Measurements from ENCODE around the gene TMPRSS4. TPM values are rescaled to one million over a fixed set of nuclear protein-coding genes. Genes with fewer than 3 reads are reported as not detected.

The TMPRSS4 gene
- total and polyA plus RNA-seq, 2 of the 4 experiments (the other 2 are of a cell fraction), result not detected

- no peaks in the 10 kb centered on the region for H3K9me1 ChIP-seq (ENCODE audit: insufficient read depth, low read length)
- ChIA-PET POLR2A (ENCODE audit: unreplicated experiment) (no interaction called here), CTCF (interaction anchor here (0.5 kb wide), 1 partner anchor 32 kb away, joined by 3 read pairs; no protein-coding TSS in a partner anchor)
- no peaks in the 10 kb centered on the region for H4K20me1 ChIP-seq (ENCODE audit: insufficient read depth, low read length)
- H2BK5ac ChIP-seq (ENCODE audit: low read depth, low read length, poor library complexity, severe bottlenecking), result no peak overlapping the region
- H2AK5ac ChIP-seq (ENCODE audit: low read depth, low read length), result no peak overlapping the region
- H3K14ac ChIP-seq (replicated peaks; ENCODE audit: low read depth, low read length), result no peak overlapping the region
- in situ Hi-C loops (cut with MboI; ENCODE audit: low sequenced_read_pairs) (loop anchor here (10.0 kb wide), 1 partner anchor 206 kb away; the partner anchor contains the start of gene UBE4A), intact Hi-C loops (cut with micrococcal nuclease) (loop anchor here (5.0 kb wide), 2 partner anchors 338 to 418 kb away; partner anchors contain the start of gene IFT46), dilution Hi-C loops (cut with HindIII; ENCODE audit: low sequenced_read_pairs, unreplicated experiment) (no loop called here)
- no peak overlapping the region for H3K27ac ChIP-seq (ENCODE audit: insufficient read depth, low read length)
- no peaks in the 10 kb centered on the region for H3K36me3 ChIP-seq (ENCODE audit: control insufficient read depth, insufficient read depth, low read length)
- H3K18ac ChIP-seq (ENCODE audit: low read depth, low read length), result no peak overlapping the region
- no peak overlapping the region for H2AK9ac ChIP-seq (replicated peaks; ENCODE audit: low read depth, low read length, poor library complexity)
- H3K79me1 ChIP-seq (ENCODE audit: low read depth in 1 of 2, low read length in 2 of 2), result no peaks in the 10 kb centered on the region
- no peak overlapping the region for H2BK120ac ChIP-seq (ENCODE audit: low read depth, low read length)
- ATAC-seq (ENCODE audit: low read depth) (no peak), DNase-seq (no peak)
- no peak overlapping the region for H4K91ac ChIP-seq (ENCODE audit: insufficient read depth, low read depth, low read length)
- no peak overlapping the region for H4K5ac ChIP-seq (ENCODE audit: low read depth, low read length)
- no peak overlapping the region for H2BK15ac ChIP-seq (ENCODE audit: low read depth, low read length)
- H3K27me3 ChIP-seq (ENCODE audit: control insufficient read depth, insufficient read depth, low read length), result peaks cover 59% of the 10 kb centered on the region
- H3K56ac ChIP-seq (ENCODE audit: extremely low read depth, insufficient read depth, low read length), result no peak overlapping the region
- no peaks in the 10 kb centered on the region; the same call in 1 of the 2 replicates for H3K4me1 ChIP-seq (ENCODE audit: control insufficient read depth, insufficient read depth, low read length)
- H3K4ac ChIP-seq (ENCODE audit: low read depth, low read length), result no peak overlapping the region
- H2AFZ ChIP-seq (replicated peaks; ENCODE audit: low read length, poor library complexity), result no peak overlapping the region
- WGBS, 2 experiments (ENCODE audit: extremely low coverage in 2 of 2, insufficient read length in 1 of 2), result no CpG with 5 or more reads among the region's 2 CpGs
- TF ChIP-seq POLR2A (IDR thresholded peaks at IDR 0.05; ENCODE audit: low read depth, low read length) (no peak), FOS (IDR thresholded peaks at IDR 0.05; ENCODE audit: low read depth, low read length) (no peak), MAFK (IDR thresholded peaks at IDR 0.05; ENCODE audit: low read depth, low read length) (no peak), MXI1 (IDR thresholded peaks at IDR 0.05; ENCODE audit: borderline replicate concordance, low read depth, low read length) (no peak), RAD21 (IDR thresholded peaks at IDR 0.05; ENCODE audit: low read length) (no peak), RCOR1 (IDR thresholded peaks at IDR 0.05; ENCODE audit: insufficient replicate concordance, low read length) (no peak), CHD1 (IDR thresholded peaks at IDR 0.05; ENCODE audit: low read depth, low read length) (no peak), NFE2L2 (IDR thresholded peaks at IDR 0.05; ENCODE audit: low read depth, low read length) (no peak)
- TF ChIP-seq, protein P1, sequence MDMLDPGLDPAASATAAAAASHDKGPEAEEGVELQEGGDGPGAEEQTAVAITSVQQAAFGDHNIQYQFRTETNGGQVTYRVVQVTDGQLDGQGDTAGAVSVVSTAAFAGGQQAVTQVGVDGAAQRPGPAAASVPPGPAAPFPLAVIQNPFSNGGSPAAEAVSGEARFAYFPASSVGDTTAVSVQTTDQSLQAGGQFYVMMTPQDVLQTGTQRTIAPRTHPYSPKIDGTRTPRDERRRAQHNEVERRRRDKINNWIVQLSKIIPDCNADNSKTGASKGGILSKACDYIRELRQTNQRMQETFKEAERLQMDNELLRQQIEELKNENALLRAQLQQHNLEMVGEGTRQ (IDR thresholded peaks at IDR 0.05; ENCODE audit: low read depth, low read length), result no peak
- TF ChIP-seq, protein P2, sequence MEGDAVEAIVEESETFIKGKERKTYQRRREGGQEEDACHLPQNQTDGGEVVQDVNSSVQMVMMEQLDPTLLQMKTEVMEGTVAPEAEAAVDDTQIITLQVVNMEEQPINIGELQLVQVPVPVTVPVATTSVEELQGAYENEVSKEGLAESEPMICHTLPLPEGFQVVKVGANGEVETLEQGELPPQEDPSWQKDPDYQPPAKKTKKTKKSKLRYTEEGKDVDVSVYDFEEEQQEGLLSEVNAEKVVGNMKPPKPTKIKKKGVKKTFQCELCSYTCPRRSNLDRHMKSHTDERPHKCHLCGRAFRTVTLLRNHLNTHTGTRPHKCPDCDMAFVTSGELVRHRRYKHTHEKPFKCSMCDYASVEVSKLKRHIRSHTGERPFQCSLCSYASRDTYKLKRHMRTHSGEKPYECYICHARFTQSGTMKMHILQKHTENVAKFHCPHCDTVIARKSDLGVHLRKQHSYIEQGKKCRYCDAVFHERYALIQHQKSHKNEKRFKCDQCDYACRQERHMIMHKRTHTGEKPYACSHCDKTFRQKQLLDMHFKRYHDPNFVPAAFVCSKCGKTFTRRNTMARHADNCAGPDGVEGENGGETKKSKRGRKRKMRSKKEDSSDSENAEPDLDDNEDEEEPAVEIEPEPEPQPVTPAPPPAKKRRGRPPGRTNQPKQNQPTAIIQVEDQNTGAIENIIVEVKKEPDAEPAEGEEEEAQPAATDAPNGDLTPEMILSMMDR (conservative IDR thresholded peaks at IDR 0.05; ENCODE audit: low read depth, low read length), result no peak
- no peak overlapping the region for H3K4me3 ChIP-seq (ENCODE audit: insufficient read depth, low read depth, low read length)
- no peak overlapping the region for H2BK20ac ChIP-seq (ENCODE audit: low read depth, low read length)
- H4K8ac ChIP-seq (ENCODE audit: low read depth in 2 of 2, low read length in 2 of 2), result no peak overlapping the region
- H3K4me2 ChIP-seq (ENCODE audit: low read depth, low read length), result no peak overlapping the region
- no peaks in the 10 kb centered on the region for H3K9me3 ChIP-seq (ENCODE audit: control insufficient read depth, insufficient read depth, low read length)
- no TSS peak for BruUV-seq (replicated peaks)
- no peak overlapping the region for H3K23ac ChIP-seq (ENCODE audit: low read depth, low read length)
- no peak overlapping the region for H3K9ac ChIP-seq (ENCODE audit: low read depth, low read length)
Measured at GRCh38 chr11:118148856-118149255, 72.0 kb downstream of the TMPRSS4 start.

All from IMR-90 (cell line).